Right cardiac atrium (tissue), 5 donors: ENCODE data around the gene MCL1. TPM values are rescaled to one million over a fixed set of nuclear protein-coding genes. Genes with fewer than 3 reads are reported as not detected.

ENCODE experiments used
- ATAC-seq, 2 donors: fragments of 200-7000 bp; cut with Tn5 transposase; one replicate each; pipeline versions ENCODE4 v1.8.0 to v1.9.1; 2020; ENCODE audit warnings: moderate library complexity in 2 of 2, mild to moderate bottlenecking in 1 of 2
- DNase-seq, 3 donors: peaks; one replicate each; pipeline ENCODE4 v3.0.0-alpha.2; 2020
- H3K27ac ChIP-seq: one replicate; pipeline ENCODE4 v1.5.1; 2013; ENCODE audit warnings: mild to moderate bottlenecking, low read length, control low read depth, moderate library complexity
- H3K27me3 ChIP-seq: one replicate; pipeline ENCODE4 v1.6.1; 2013; ENCODE audit not compliant: control insufficient read depth, insufficient read depth
- H3K4me1 ChIP-seq: one replicate; pipeline ENCODE4 v1.6.1; 2013; ENCODE audit warnings: low read length; ENCODE audit not compliant: control insufficient read depth, insufficient read depth
- H3K4me3 ChIP-seq: one replicate; pipeline ENCODE4 v1.5.1; 2013; ENCODE audit warnings: low read length, control low read depth
- H3K9me3 ChIP-seq: one replicate; pipeline ENCODE4 v1.6.1; 2013; ENCODE audit warnings: low read length; ENCODE audit not compliant: control insufficient read depth
- WGBS: extraction: QIAGEN DNeasy Blood & Tissue Kit; methylation state at CpG from one replicate; pipeline ENCODE4 v1.1.7; 2013; 5-methylcytosine and 5-hydroxymethylcytosine counted together
- intact Hi-C, 4 donors: fragments of 100-400 bp; cut with DNase I; formaldehyde crosslinking; loops; one replicate each; pipeline versions ENCODE4 v1.11.0 to v1.14.0; 2022 to 2023
- microRNA-seq, 2 donors: library from miRNA; unstranded; fragments of <30 nt; microRNA quantifications; one replicate each; pipeline ENCODE4 v1.2.0, GENCODE V29; 2020 to 2021
- polyA plus RNA-seq: library from polyadenylated mRNA; stranded (reverse); fragments of 200-250 nt; gene quantifications from one replicate; pipeline ENCODE4 v1.2.3, GENCODE V29; 2013
- total RNA-seq, 4 donors: library from RNA; stranded (reverse); fragmentation: NEBNext Ultra II Directional; extraction: Animal tissue kit (Norgen Biotek cat#: 25700); gene quantifications; one replicate each; pipeline ENCODE4 v1.2.1, GENCODE V29; 2021
- donor health status: healthy with polysubstance abuse.
- donor health status: DM: no; HTN: yes; CAD: no.
- donor health status: DM: no; HTN: no; CAD: no.
- donor health status: DM: no; HTN: yes; CAD: no; lungs with severe emphysema.
- donor health status: DM: yes; HTN: yes; CAD: no.

Gene MCL1
- total and polyA plus RNA-seq, 5 donors = 65.5 to 130 (median 80.0) TPM

DNA sequence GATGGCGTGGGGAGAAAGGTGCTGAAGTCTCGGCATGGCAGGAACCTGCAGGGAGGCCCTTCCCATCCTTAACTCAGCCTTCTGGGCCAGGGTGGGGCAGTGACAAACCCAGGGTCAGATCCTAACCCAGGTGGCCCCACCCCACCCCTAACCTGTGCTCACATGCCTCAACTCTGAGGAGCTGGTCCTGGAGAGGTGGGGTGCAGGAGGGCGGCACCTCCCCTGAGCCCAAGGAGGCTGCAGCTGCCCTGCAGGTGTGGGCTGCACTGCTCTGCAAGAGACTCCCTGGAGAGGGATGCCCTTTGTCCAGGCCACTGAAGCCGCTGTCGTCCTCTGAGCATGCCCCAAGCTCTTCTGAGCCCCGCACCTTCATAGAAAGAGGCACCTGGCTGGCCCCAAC is 45.4 kb downstream of the MCL1 start:
- no peak for ATAC-seq
- Histone ChIP-seq H3K9me3 (no peaks in the 10 kb centered on the region), H3K4me3 (no peak overlapping the region), H3K27ac (peak overlapping the region; percentile 74), H3K27me3 (no peaks in the 10 kb centered on the region), H3K4me1 (peaks cover 3% of the 10 kb centered on the region)
- 89% methylated on average over 6 of the region's 6 CpGs for WGBS
- intact Hi-C loops = loop anchor here (5.0 to 10.0 kb wide), 4 partner anchors 59 to 72 kb away; no protein-coding TSS in a partner anchor
- peak in 2 of 3 donors; percentile 56 to 58 for DNase-seq

DNA sequence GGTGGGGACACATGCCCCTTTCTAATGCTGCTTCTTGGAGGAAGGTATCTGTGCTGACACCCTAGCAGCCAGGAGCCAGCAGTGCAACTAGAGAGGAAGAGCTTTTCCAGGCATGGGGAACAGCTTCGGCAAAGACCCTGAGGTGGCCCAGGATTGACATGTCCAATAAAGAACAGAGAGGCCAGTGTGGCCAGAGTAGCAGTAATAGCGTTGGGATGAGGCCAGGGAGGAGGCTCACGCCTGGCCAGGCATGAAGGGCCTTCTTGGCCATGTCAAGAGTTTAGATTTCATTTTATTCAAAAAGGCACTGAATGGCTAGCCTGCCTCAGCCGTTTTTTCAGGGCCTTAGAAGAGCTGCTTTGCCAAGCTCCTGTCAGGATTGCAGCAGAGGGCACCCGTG is 46.5 kb downstream of the MCL1 start:
- DNase-seq = peak in 2 of 3 donors; percentile 63 to 78
- ATAC-seq = peak; percentile 11 to 21
- Histone ChIP-seq H3K9me3 (no peaks in the 10 kb centered on the region), H3K4me1 (peaks cover 3% of the 10 kb centered on the region), H3K27me3 (no peaks in the 10 kb centered on the region), H3K4me3 (no peak overlapping the region), H3K27ac (peak overlapping the region; percentile 72)
- intact Hi-C loops = loop anchor here (5.0 to 10.0 kb wide), 4 partner anchors 58 to 71 kb away; no protein-coding TSS in a partner anchor
- WGBS = 34% methylated on average over 5 of the region's 5 CpGs

DNA sequence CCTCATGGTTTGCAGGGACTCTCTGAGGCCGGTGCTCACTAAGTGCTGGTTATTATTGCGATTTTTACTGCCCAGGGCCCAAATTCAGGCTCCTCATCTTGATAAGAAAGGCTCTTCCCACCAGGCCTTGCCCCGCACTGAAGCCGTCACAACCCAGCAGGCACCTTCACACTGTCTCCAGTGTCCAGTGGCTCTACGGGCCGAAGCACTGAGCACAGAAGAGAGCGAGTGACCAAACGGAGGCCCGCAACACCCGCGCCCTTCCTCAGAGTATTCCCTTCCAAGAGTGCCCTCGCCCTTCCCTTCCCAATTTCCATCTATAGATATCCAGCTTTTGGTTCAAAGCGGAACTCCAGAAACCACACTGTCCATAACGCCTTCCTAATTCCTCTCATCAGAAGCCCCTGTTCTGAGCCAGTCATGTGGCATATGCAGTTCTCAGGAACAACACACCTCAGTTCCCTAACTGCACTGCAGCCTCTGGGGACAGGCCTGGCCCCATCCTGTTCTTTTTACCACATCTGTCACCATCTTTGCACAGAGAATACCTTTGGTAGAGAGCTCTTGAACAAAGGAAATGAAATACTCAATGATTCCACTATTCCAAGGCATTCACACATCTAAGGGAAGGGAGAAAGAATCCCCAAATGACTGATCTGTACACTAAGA is 48.8 kb downstream of the MCL1 start:
- Histone ChIP-seq H3K4me3 (no peak overlapping the region), H3K9me3 (no peaks in the 10 kb centered on the region), H3K4me1 (peaks cover 3% of the 10 kb centered on the region), H3K27ac (no peak overlapping the region), H3K27me3 (no peaks in the 10 kb centered on the region)
- no peak for ATAC-seq
- intact Hi-C loops = loop anchor here (5.0 to 10.0 kb wide), 4 partner anchors 56 to 68 kb away; no protein-coding TSS in a partner anchor
- peak in 1 of 3 donors; percentile 30 for DNase-seq
- 96% methylated on average over 14 of the region's 14 CpGs for WGBS

DNA sequence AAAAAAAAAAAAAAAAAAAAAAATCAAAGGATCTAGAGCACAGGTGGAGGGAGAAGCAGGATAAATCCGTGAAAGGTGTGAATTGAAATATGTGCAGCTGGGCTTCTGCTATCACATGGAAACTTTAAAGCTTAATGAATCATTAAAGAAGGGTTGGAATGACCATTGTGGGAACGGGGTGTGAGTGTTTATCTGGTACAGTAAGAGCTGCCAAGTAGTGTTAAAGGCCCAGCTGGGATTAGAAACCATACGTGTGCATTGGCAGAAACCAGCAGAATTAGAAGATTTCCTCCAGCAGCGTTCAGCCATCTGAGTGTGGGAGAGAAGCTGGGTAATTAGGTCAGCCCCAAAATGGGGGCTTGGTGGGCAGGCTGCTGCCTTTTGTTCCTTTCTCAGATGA is 50.4 kb downstream of the MCL1 start:
- WGBS = 19% methylated on average over 4 of the region's 4 CpGs

DNA sequence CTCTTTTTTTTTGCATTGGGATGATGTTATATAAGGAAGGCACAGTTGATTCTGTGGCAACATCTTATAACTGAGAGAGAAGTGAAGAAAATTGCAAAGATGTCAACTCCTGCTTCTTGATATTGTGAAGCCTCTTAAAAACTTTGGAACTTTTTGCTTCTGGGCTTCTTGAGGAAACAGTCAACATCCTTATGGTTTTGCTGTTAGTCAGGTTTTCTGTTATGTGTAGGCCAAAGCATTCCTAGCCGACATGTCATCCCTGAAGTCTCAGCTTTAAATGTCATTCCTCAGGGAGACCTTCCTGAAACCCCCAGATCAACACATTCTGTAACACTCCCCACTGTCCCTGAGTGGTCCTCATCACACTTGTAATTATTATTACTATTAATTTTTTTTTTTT is 51.2 kb downstream of the MCL1 start:
- ATAC-seq (no peak), DNase-seq (no peak)
- Histone ChIP-seq H3K9me3 (no peaks in the 10 kb centered on the region), H3K27ac (no peak overlapping the region), H3K4me1 (peaks cover 3% of the 10 kb centered on the region), H3K27me3 (no peaks in the 10 kb centered on the region), H3K4me3 (no peak overlapping the region)
- intact Hi-C loops = no loop called here
- 86% methylated on average over 1 of the region's 1 CpG for WGBS

More for the DNA sequence above, 50.4 kb downstream of the MCL1 start:
- Histone ChIP-seq H3K27ac (peak overlapping the region; percentile 36), H3K4me1 (peaks cover 3% of the 10 kb centered on the region), H3K9me3 (no peaks in the 10 kb centered on the region), H3K4me3 (no peak overlapping the region), H3K27me3 (no peaks in the 10 kb centered on the region)
- ATAC-seq (peak; percentile 5 to 44), DNase-seq (peak in 1 of 3 donors; percentile 12)
- intact Hi-C loops = no loop called here

DNA sequence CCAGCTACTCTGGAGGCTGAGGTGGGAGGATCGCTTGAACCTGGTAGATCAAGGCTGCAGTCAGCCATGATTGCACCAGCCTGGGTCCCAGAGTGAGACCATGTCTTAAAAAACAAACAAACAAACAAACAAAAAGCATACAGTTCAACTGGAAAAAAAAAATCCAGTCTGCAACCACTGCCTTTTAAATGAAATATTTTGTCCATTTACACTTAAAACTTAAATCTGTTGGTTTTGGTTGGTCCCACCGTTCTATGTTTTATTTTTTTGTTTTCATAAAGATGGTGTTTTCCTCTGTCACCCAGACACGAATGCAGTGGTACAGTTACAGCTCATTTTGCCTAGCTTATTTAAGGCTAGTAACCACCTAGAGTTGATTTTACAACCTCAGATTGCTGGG is 54.1 kb downstream of the MCL1 start:
- intact Hi-C loops = no loop called here
- WGBS = 89% methylated on average over 3 of the region's 3 CpGs
- Histone ChIP-seq H3K4me3 (no peak overlapping the region), H3K27me3 (no peaks in the 10 kb centered on the region), H3K27ac (no peak overlapping the region), H3K9me3 (no peaks in the 10 kb centered on the region), H3K4me1 (peaks cover 3% of the 10 kb centered on the region)
- ATAC-seq (no peak), DNase-seq (no peak)

Small RNA genes lying within 50 kb of the gene (microRNA-seq; reads per million reads assigned to microRNA genes)
- gene MIR4257 = 0 reads per million in 2 donors

Other genes with a start within 250 kb of the MCL1 start
- gene RPRD2, start 215.5 kb downstream of the MCL1 start, total RNA-seq = 10 to 100 TPM; 24.5 to 32.4 (median 26.7) TPM
- gene RPRD2, start 215.5 kb downstream of the MCL1 start, polyA plus RNA-seq = 10.0 TPM
- gene TARS2, start 92.2 kb downstream of the MCL1 start, total RNA-seq = 10 to 100 TPM; 15.1 to 23.2 (median 22.1) TPM
- gene TARS2, start 92.2 kb downstream of the MCL1 start, polyA plus RNA-seq = 20.0 TPM
- 10 to 100 TPM; 25.5 to 46.8 (median 34.8) TPM for gene ECM1, start 71.5 kb downstream of the MCL1 start, total RNA-seq
- gene ECM1, start 71.5 kb downstream of the MCL1 start, polyA plus RNA-seq = 24.1 TPM
- gene FALEC, start 63.9 kb downstream of the MCL1 start, total RNA-seq = under 1 TPM in 2 of 4 donors, not detected in 2; 0.60 to 0.70 TPM
- not detected for gene FALEC, start 63.9 kb downstream of the MCL1 start, polyA plus RNA-seq
- gene ADAMTSL4, start 30.2 kb downstream of the MCL1 start, total RNA-seq = 10 to 100 TPM; 22.6 to 57.0 (median 37.2) TPM
- 26.3 TPM for gene ADAMTSL4, start 30.2 kb downstream of the MCL1 start, polyA plus RNA-seq
- 100 to 1,000 TPM; 111 to 122 (median 118) TPM for gene ENSA, start 50.0 kb upstream of the MCL1 start, total RNA-seq
- gene ENSA, start 50.0 kb upstream of the MCL1 start, polyA plus RNA-seq = 81.6 TPM
- 10 to 100 TPM; 14.8 to 21.7 (median 19.1) TPM for gene GOLPH3L, start 117.5 kb upstream of the MCL1 start, total RNA-seq
- 11.4 TPM for gene GOLPH3L, start 117.5 kb upstream of the MCL1 start, polyA plus RNA-seq
- gene HORMAD1, start 141.3 kb upstream of the MCL1 start, total RNA-seq = under 1 TPM; 0.26 to 0.64 (median 0.54) TPM
- not detected for gene HORMAD1, start 141.3 kb upstream of the MCL1 start, polyA plus RNA-seq
- 10 to 100 TPM; 34.8 to 64.7 (median 52.5) TPM for gene CTSS, start 186.2 kb upstream of the MCL1 start, total RNA-seq
- gene CTSS, start 186.2 kb upstream of the MCL1 start, polyA plus RNA-seq = 8.7 TPM
- 10 to 100 TPM; 13.6 to 22.2 (median 16.1) TPM for gene CTSK, start 228.7 kb upstream of the MCL1 start, total RNA-seq
- 13.5 TPM for gene CTSK, start 228.7 kb upstream of the MCL1 start, polyA plus RNA-seq